ENCODE measurements around the gene SLC25A43.
"Not testable (repeated sequence)": the region's sequence is repeated elsewhere in the genome, so short reads cannot be mapped to it uniquely, and the experiment has no call there.

Gene SLC25A43

GRCh38 chrX:119488749-119489148 is 89.6 kb downstream of the SLC25A43 start:
- TF ChIP-seq CTCF (IDR thresholded peaks at IDR 0.05; ENCODE audit: low read depth, low read length, missing control alignments) = peak; percentile 47
- no peak overlapping the region for H3K4me3 ChIP-seq (replicated peaks; ENCODE audit: low read depth, low read length)
- DNase-seq (ENCODE audit: extremely low read depth, low read depth) = no peak

DNA sequence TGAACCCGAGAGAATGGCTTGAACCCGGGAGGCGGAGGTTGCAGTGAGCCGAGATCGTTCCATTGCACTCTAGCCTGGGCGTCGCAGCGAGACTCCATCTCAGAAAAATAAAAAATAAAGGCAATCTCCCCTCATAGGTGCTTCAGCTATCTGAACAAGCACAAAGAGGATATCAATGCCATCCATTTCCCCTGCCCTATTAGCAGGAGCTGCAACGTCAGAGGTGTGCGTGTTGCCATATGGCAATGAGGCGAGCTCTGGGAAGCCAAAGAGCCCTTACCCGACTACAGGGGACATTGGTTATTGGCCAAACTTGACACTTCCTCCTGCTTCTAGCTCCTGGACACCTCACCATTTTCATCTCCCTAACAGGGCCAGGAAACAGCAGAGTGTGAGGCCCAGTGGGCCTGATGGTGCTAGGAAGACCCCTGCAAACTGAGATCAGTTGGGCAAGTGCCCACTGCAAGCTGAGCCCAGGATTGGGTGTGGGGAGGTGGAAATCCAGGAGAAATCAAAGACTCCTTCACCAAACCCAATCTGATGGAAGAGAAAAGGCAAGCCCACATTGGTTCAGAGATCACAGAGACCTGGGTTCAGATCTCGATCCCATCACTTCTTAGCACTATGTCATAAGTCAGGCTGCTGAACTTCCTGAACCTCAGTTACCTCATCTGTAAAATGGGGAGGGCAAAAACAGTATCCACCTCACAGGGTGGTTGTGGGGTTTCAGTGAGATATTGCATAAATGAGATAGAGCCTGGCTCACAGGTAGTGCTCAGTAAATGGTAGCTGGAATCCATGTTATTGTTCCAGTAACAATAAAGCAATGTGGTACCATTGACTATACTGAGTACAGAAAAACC is 90.3 kb downstream of the SLC25A43 start:
- no peak for TF ChIP-seq CTCF (IDR thresholded peaks at IDR 0.05; ENCODE audit: low read depth, low read length, missing control alignments)

GRCh38 chrX:119492463-119492862 is 93.3 kb downstream of the SLC25A43 start:
- H3K4me3 ChIP-seq (replicated peaks; ENCODE audit: low read depth, low read length) = no peak overlapping the region
- DNase-seq (ENCODE audit: extremely low read depth, low read depth) = no peak
- TF ChIP-seq CTCF (IDR thresholded peaks at IDR 0.05; ENCODE audit: low read depth, low read length, missing control alignments) = no peak

More for the DNA sequence above, 90.3 kb downstream of the SLC25A43 start:
- DNase-seq (ENCODE audit: extremely low read depth, low read depth) = no peak
- no peak overlapping the region for H3K4me3 ChIP-seq (replicated peaks; ENCODE audit: low read depth, low read length)

DNA sequence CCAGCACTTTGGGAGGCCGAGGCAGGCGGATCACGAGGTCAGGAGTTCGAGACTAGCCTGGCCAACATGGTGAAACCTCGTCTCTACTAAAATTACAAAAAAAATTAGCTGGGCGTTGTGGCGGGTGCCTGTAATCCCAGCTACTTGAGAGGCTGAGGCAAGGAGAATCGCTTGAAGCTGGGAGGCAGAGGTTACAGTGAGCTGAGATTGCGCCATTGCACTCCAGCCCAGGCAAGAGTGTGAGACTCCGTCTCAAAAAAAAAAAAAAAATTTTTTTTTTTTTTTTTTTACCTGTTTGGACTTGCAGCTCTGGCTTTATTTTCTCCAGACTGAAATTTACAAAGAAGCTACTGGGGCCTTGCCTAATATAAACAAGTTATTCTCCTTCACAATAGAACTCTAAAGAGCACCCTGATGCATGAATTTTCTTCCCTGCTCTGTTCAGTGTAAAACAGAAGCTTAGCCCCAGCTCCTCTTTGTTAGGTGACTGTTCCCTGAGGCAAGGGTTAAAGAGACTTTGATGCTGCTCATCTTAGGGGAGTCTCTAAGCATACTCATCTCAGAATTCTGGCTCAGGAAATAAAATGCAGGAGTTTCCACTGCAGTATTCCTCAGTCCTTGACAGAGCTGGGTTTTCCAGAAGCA is 94.8 kb downstream of the SLC25A43 start:
- not testable (repeated sequence) for H3K4me3 ChIP-seq (replicated peaks; ENCODE audit: low read depth, low read length); DNase-seq (ENCODE audit: extremely low read depth, low read depth)

- TF ChIP-seq CTCF (IDR thresholded peaks at IDR 0.05; ENCODE audit: low read depth, low read length, missing control alignments) = no peak
- no peak for DNase-seq (ENCODE audit: extremely low read depth, low read depth)
- H3K4me3 ChIP-seq (replicated peaks; ENCODE audit: low read depth, low read length) = no peak overlapping the region
These were observed 96.9 kb downstream of the SLC25A43 start for GRCh38 chrX:119495734-119496726.

DNA sequence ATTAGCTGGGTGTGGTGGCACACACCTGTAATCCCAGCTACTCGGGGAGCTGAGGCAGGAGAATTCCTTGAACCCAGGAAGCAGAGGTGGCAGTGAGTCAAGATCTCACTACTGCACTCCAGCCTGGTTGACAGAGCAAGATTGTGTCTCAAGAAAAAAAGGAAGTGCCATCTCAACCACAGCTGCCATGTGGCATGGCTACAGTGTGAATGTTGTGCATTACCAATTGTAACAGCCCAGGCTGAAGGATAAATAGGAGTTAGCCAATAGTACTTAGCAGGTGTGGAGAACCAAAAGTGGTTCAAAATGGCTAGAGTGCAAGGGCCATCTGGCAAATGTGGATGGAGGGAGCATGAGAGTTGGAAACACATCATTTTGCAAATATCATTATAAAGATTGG is 98.0 kb downstream of the SLC25A43 start:
- no peak for TF ChIP-seq CTCF (IDR thresholded peaks at IDR 0.05; ENCODE audit: low read depth, low read length, missing control alignments)
- H3K4me3 ChIP-seq (replicated peaks; ENCODE audit: low read depth, low read length) = no peak overlapping the region
- no peak for DNase-seq (ENCODE audit: extremely low read depth, low read depth)

Measured in HFF-Myc (cell line).